ENCODE results near the gene ADK.
"Not testable (repeated sequence)": the region's sequence is repeated elsewhere in the genome, so short reads cannot be mapped to it uniquely, and the experiment has no call there.

Gene ADK

DNA sequence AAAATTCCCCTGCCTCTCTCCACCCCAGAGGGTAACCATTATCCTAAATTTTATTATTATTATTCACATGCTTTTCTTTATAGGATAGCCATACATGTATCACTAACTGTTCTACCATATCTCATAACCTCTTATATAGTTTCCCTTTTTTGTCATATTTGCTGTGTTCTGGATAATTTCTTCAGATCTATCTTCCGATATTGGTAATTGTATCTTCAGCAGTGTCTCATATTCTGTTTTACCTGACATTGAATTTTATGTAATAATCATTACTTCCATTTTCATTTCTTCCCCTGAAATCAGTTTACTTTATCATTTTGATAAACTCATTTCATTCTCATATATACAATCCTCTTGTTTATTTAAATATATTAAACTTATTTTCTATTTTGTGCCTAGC lies 273.5 kb downstream of the ADK start:
- no peak overlapping the region for H3K27ac Mint-ChIP-seq
- peaks cover 3% of the 10 kb centered on the region for H3K4me1 Mint-ChIP-seq
- peaks cover 3% of the 10 kb centered on the region for H3K9me3 Mint-ChIP-seq
- no peak overlapping the region for H3K4me3 Mint-ChIP-seq
- no peaks in the 10 kb centered on the region for H3K27me3 Mint-ChIP-seq
- no peak for DNase-seq
- no peak for ATAC-seq
- peaks cover 45% of the 10 kb centered on the region for H3K36me3 Mint-ChIP-seq (ENCODE audit: low read depth)

GRCh38 chr10:74425456-74426001 lies 274.5 kb downstream of the ADK start:
- H3K27ac Mint-ChIP-seq, result no peak overlapping the region
- no peaks in the 10 kb centered on the region for H3K27me3 Mint-ChIP-seq
- no peaks in the 10 kb centered on the region for H3K4me1 Mint-ChIP-seq
- peaks cover 45% of the 10 kb centered on the region for H3K36me3 Mint-ChIP-seq (ENCODE audit: low read depth)
- no peak for ATAC-seq
- DNase-seq, result no peak
- peaks cover 3% of the 10 kb centered on the region for H3K9me3 Mint-ChIP-seq
- H3K4me3 Mint-ChIP-seq, result no peak overlapping the region

- no peaks in the 10 kb centered on the region for H3K4me1 Mint-ChIP-seq
- DNase-seq, result no peak
- no peak overlapping the region for H3K4me3 Mint-ChIP-seq
- ATAC-seq, result no peak
- H3K36me3 Mint-ChIP-seq (ENCODE audit: low read depth), result peaks cover 35% of the 10 kb centered on the region
- peaks cover 4% of the 10 kb centered on the region for H3K9me3 Mint-ChIP-seq
- no peak overlapping the region for H3K27ac Mint-ChIP-seq
- H3K27me3 Mint-ChIP-seq, result no peaks in the 10 kb centered on the region
These were observed 280.8 kb downstream of the ADK start for GRCh38 chr10:74431816-74432215.

DNA sequence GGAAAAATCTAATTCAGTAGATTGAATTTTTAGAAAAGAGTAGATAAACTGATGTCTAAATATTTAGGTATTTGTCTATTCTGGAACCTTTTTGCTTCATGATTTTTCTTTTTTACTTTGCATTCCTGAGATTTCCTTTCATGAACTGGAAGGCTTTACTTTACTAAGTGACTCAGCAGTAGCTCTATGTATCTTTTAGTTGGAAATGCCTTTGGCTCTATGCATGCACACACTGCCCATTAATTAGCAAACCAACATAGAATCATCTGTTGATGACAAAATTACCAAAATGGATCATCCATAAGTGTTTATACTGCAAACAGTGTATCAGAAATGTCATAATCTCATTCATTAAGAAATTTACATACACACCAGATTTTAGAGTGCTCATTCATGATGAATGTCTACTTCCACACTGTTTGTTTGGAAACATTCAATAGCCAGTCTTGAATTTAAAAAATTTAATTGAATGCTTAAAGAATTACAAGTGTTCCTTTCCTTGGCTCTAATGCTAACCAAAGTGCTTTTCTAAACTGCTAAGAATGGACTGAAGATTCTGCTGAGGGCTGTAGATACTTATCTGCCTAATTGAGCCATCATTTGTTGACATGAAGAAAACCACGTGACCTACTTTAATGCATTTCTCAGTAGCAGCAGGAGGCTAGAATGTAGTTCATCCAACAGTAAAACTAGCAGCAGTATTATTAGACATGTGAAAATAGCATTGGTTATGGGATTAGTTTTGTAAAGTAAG lies 282.0 kb downstream of the ADK start:
- H3K27ac Mint-ChIP-seq, result no peak overlapping the region
- no peaks in the 10 kb centered on the region for H3K27me3 Mint-ChIP-seq
- peaks cover 7% of the 10 kb centered on the region for H3K4me1 Mint-ChIP-seq
- ATAC-seq (no peak), DNase-seq (no peak)
- H3K9me3 Mint-ChIP-seq, result peaks cover 4% of the 10 kb centered on the region
- peaks cover 31% of the 10 kb centered on the region for H3K36me3 Mint-ChIP-seq (ENCODE audit: low read depth)
- H3K4me3 Mint-ChIP-seq, result no peak overlapping the region

DNA sequence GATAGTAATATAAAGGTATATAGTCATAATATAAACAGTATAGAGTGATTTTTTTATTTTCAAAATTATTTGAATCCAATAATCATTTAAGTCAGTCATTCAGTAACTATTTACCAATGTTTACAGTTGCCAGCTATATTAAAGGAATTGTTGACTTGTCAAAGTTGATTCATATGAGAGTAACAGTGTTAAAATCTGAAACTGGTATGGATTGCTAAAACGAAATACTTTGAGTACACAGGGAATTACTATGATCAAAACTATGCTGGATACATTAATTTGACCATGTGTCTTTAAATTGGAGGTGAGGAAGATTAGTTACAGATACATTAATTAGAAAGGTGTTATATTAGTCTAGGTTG lies 282.6 kb downstream of the ADK start:
- no peak for DNase-seq
- ATAC-seq, result no peak
- H3K9me3 Mint-ChIP-seq, result peaks cover 4% of the 10 kb centered on the region
- peaks cover 11% of the 10 kb centered on the region for H3K4me1 Mint-ChIP-seq
- H3K27ac Mint-ChIP-seq, result no peak overlapping the region
- H3K4me3 Mint-ChIP-seq, result no peak overlapping the region
- no peaks in the 10 kb centered on the region for H3K27me3 Mint-ChIP-seq
- H3K36me3 Mint-ChIP-seq (ENCODE audit: low read depth), result peaks cover 26% of the 10 kb centered on the region

- H3K36me3 Mint-ChIP-seq (ENCODE audit: low read depth), result peaks cover 22% of the 10 kb centered on the region
These were observed 283.0 kb downstream of the ADK start for GRCh38 chr10:74433993-74434392.

GRCh38 chr10:74434547-74434946 lies 283.5 kb downstream of the ADK start:
- peaks cover 4% of the 10 kb centered on the region for H3K9me3 Mint-ChIP-seq
- no peak for DNase-seq

More at GRCh38 chr10:74433993-74434392, 283.0 kb downstream of the ADK start:
- Mint-ChIP-seq H3K9me3 (peaks cover 4% of the 10 kb centered on the region), H3K27ac (no peak overlapping the region), H3K27me3 (no peaks in the 10 kb centered on the region), H3K4me1 (peaks cover 14% of the 10 kb centered on the region), H3K4me3 (no peak overlapping the region)
- ATAC-seq (no peak), DNase-seq (no peak)

GRCh38 chr10:74436523-74437170 lies 285.6 kb downstream of the ADK start:
- peaks cover 4% of the 10 kb centered on the region for H3K9me3 Mint-ChIP-seq
- H3K27me3 Mint-ChIP-seq, result no peaks in the 10 kb centered on the region
- peaks cover 20% of the 10 kb centered on the region for H3K36me3 Mint-ChIP-seq (ENCODE audit: low read depth)
- no peak for DNase-seq
- peaks cover 14% of the 10 kb centered on the region for H3K4me1 Mint-ChIP-seq
- no peak for ATAC-seq
- no peak overlapping the region for H3K4me3 Mint-ChIP-seq
- H3K27ac Mint-ChIP-seq, result no peak overlapping the region

More at GRCh38 chr10:74434547-74434946, 283.5 kb downstream of the ADK start:
- Mint-ChIP-seq H3K27ac (no peak overlapping the region), H3K36me3 (ENCODE audit: low read depth) (peaks cover 20% of the 10 kb centered on the region), H3K4me1 (peaks cover 14% of the 10 kb centered on the region), H3K27me3 (no peaks in the 10 kb centered on the region), H3K4me3 (no peak overlapping the region)
- ATAC-seq, result no peak

- Mint-ChIP-seq H3K4me1 (peaks cover 16% of the 10 kb centered on the region), H3K4me3 (no peak overlapping the region), H3K27ac (no peak overlapping the region), H3K36me3 (ENCODE audit: low read depth) (peaks cover 25% of the 10 kb centered on the region), H3K9me3 (peaks cover 4% of the 10 kb centered on the region), H3K27me3 (no peaks in the 10 kb centered on the region)
- ATAC-seq, result peak; percentile 54
- DNase-seq, result no peak
These were observed 286.8 kb downstream of the ADK start for GRCh38 chr10:74437822-74438221.

GRCh38 chr10:74439213-74439612 lies 288.2 kb downstream of the ADK start:
- H3K4me3 Mint-ChIP-seq, result no peak overlapping the region
- H3K27ac Mint-ChIP-seq, result no peak overlapping the region
- DNase-seq (no peak), ATAC-seq (no peak)
- peaks cover 24% of the 10 kb centered on the region for H3K36me3 Mint-ChIP-seq (ENCODE audit: low read depth)
- peaks cover 4% of the 10 kb centered on the region for H3K9me3 Mint-ChIP-seq
- H3K27me3 Mint-ChIP-seq, result no peaks in the 10 kb centered on the region
- peaks cover 17% of the 10 kb centered on the region for H3K4me1 Mint-ChIP-seq

DNA sequence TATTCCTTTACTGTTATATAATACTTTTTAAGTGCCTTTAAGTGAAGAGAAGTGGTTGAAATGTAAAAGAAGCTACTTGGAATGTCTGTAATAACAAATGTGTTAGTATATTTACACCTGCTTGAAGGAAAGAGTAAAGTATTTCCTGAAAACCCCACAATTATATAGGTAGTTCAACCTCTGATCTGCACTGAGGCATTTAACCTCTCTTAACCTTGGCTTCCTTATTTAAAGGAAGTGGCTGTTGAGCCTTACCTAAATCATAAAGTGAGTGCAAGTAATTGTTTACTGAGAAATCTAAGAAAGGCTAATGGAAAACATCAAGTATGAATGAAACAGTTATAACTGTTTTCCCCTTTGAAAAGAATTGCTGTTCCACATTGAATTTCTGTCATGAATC lies 294.5 kb downstream of the ADK start:
- H3K36me3 Mint-ChIP-seq (ENCODE audit: low read depth), result peaks cover 17% of the 10 kb centered on the region
- no peaks in the 10 kb centered on the region for H3K9me3 Mint-ChIP-seq
- no peak for DNase-seq
- peaks cover 16% of the 10 kb centered on the region for H3K4me1 Mint-ChIP-seq
- H3K27ac Mint-ChIP-seq, result no peak overlapping the region
- no peak overlapping the region for H3K4me3 Mint-ChIP-seq
- no peaks in the 10 kb centered on the region for H3K27me3 Mint-ChIP-seq
- ATAC-seq, result no peak

DNA sequence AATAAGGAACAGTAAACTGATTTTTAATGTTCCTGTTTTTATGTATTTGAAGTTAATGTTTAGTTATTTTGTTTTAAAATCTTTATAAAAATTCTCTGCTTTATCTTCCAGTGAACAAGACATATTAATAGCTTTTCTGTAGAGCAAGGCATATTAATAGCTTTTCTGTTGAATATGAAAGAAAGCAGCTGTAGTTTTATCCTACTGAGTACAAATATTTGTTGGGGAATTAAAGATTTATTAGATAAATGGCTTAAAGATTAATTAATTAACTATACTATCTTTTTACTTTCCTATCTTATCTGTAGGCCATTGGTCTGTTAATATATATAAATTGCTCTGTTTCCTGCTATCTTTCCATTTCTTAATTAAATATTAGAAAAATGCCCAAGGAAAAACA lies 299.6 kb downstream of the ADK start:
- Mint-ChIP-seq H3K36me3 (ENCODE audit: low read depth) (peaks cover 19% of the 10 kb centered on the region), H3K27ac (no peak overlapping the region), H3K27me3 (no peaks in the 10 kb centered on the region), H3K9me3 (no peaks in the 10 kb centered on the region), H3K4me1 (peaks cover 10% of the 10 kb centered on the region), H3K4me3 (no peak overlapping the region)
- no peak for ATAC-seq
- DNase-seq, result no peak

DNA sequence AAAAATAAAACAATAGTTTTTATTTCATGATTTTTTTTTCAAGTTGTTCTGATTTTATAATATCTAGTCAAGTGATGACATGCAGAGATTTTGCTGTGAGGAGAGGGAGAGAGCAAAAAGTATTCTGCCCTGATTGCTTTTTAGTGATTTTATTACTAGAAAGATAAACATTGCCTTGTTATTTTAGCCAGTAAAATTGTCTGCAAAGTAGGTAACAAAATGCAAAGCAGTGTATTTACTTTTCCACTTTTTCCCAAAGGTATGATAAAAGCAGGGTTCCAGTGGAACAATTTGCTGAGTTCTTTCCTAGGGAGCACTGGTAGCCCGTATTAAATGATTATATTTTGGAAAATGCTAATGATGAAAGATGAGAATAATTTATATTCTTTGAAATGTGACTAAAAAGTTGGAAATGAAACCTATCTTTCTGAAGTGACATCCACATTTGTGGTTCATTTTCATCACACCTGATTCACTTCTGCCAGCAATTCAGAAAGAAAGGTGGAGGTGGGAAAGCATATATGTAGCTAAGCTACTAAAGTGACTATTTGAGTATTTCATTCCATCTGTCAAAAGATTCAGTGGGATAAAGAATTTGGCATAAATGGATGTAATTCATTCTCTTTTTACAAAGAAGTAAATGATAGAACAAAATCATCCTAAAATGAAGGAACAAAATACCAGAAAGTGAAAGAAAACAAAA lies 300.3 kb downstream of the ADK start:
- Mint-ChIP-seq H3K27ac (no peak overlapping the region), H3K9me3 (peaks cover 6% of the 10 kb centered on the region), H3K4me3 (no peak overlapping the region), H3K4me1 (peaks cover 10% of the 10 kb centered on the region), H3K27me3 (no peaks in the 10 kb centered on the region), H3K36me3 (ENCODE audit: low read depth) (peaks cover 23% of the 10 kb centered on the region)
- ATAC-seq, result no peak
- no peak for DNase-seq

DNA sequence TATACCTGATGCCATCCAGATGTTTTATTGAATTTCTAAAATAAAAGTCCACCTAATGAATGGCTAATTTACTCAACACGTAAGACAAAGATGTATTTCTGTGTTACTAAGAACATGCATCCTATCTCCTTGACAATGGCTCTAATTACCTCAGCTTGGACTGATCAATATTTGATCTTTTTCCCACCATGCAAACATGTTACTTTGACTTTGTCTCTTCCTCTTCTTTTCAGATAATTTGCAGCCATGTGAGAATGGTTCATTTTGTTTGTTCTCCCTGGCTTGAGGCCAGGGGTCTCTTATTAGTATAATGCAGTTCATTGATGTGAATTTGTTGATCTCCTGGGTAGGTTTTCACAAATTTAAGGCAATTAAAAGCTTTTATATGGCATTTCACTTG lies 302.1 kb downstream of the ADK start:
- no peaks in the 10 kb centered on the region for H3K27me3 Mint-ChIP-seq
- ATAC-seq (no peak), DNase-seq (no peak)
- peaks cover 10% of the 10 kb centered on the region for H3K4me1 Mint-ChIP-seq
- peaks cover 11% of the 10 kb centered on the region for H3K9me3 Mint-ChIP-seq
- no peak overlapping the region for H3K27ac Mint-ChIP-seq
- H3K36me3 Mint-ChIP-seq (ENCODE audit: low read depth), result peaks cover 35% of the 10 kb centered on the region
- H3K4me3 Mint-ChIP-seq, result no peak overlapping the region

DNA sequence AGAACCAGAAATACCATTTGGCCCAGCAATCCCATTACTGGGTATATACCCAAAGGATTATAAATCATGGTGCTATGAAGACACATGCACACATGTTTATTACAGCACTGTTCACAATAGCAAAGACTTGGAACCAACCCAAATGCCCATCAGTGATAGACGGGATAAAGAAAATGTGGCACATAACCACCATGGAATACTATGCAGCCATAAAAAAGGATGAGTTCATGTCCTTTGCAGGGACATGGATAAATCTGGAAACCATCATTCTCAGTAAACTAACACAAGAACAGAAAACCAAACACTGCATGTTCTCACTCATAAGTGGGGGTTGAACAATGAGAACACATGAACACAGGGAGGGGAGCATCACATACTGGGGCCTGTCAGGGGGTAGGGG lies 306.5 kb downstream of the ADK start:
- not testable (repeated sequence) for H3K27me3 Mint-ChIP-seq, H3K27ac Mint-ChIP-seq, DNase-seq, ATAC-seq, H3K4me1 Mint-ChIP-seq, H3K4me3 Mint-ChIP-seq
- peaks cover 11% of the 10 kb centered on the region for H3K9me3 Mint-ChIP-seq
- H3K36me3 Mint-ChIP-seq (ENCODE audit: low read depth), result peaks cover 35% of the 10 kb centered on the region

Data from activated naive CD8-positive, alpha-beta T cell treated with anti-CD3 and anti-CD28 coated beads, Interleukin-2, amount 50 U/mL, for 24 hours (primary cell).